IPS-NIHi7 (cell line): ENCODE results near the gene MDM2.
"Not testable (repeated sequence)": the region's sequence is repeated elsewhere in the genome, so short reads cannot be mapped to it uniquely, and the experiment has no call there.

Experiments
- DNase-seq: peaks from one replicate; pipeline ENCODE4 v3.0.0; 2012; ENCODE audit warnings: mixed read lengths; ENCODE audit errors: extremely low spot score

Gene MDM2

GRCh38 chr12:68805592-68806120 is 2.3 kb upstream of the MDM2 start:
- no peak for DNase-seq

GRCh38 chr12:68806488-68807237 is 1.3 kb upstream of the MDM2 start:
- no peak for DNase-seq

- not testable (repeated sequence) for DNase-seq
These were observed 752 bp upstream of the MDM2 start for GRCh38 chr12:68807274-68807575.

- peak; percentile 74 for DNase-seq
These were observed 612 bp downstream of the MDM2 start for GRCh38 chr12:68808388-68809189.

- DNase-seq = no peak
These were observed 1.4 kb downstream of the MDM2 start for GRCh38 chr12:68809190-68810026.

- DNase-seq = not testable (repeated sequence)
These were observed 2.0 kb downstream of the MDM2 start for GRCh38 chr12:68810027-68810389.

GRCh38 chr12:68811573-68811972 is 3.6 kb downstream of the MDM2 start:
- not testable (repeated sequence) for DNase-seq

GRCh38 chr12:68812553-68813241 is 4.7 kb downstream of the MDM2 start:
- DNase-seq = no peak

GRCh38 chr12:68813242-68813593 is 5.2 kb downstream of the MDM2 start:
- DNase-seq = no peak

GRCh38 chr12:68814490-68815231 is 6.7 kb downstream of the MDM2 start:
- DNase-seq = no peak

GRCh38 chr12:68815232-68815927 is 7.4 kb downstream of the MDM2 start:
- no peak for DNase-seq

- DNase-seq = no peak
These were observed 8.2 kb downstream of the MDM2 start for GRCh38 chr12:68815928-68816800.

GRCh38 chr12:68819481-68819880 is 11.5 kb downstream of the MDM2 start:
- DNase-seq = not testable (repeated sequence)

GRCh38 chr12:68821357-68822188 is 13.6 kb downstream of the MDM2 start:
- DNase-seq = no peak

GRCh38 chr12:68823696-68824095 is 15.7 kb downstream of the MDM2 start:
- no peak for DNase-seq

GRCh38 chr12:68824131-68824530 is 16.2 kb downstream of the MDM2 start:
- no peak for DNase-seq

GRCh38 chr12:68824597-68825250 is 16.7 kb downstream of the MDM2 start:
- DNase-seq = no peak
